ENCODE results near the gene SHH.

Gene SHH

GRCh38 chr7:155825336-155825735, 13.1 kb upstream of the SHH start:
- H3K27ac ChIP-seq = no peak overlapping the region
- no peak for TF ChIP-seq ZFX (IDR thresholded peaks at IDR 0.05; ENCODE audit: borderline replicate concordance)
- no peak for TF ChIP-seq CTCF (IDR thresholded peaks at IDR 0.05)

GRCh38 chr7:155824227-155824886, 12.1 kb upstream of the SHH start:
- no peak overlapping the region for H3K27ac ChIP-seq
- TF ChIP-seq ZFX (IDR thresholded peaks at IDR 0.05; ENCODE audit: borderline replicate concordance) (no peak), CTCF (IDR thresholded peaks at IDR 0.05) (no peak)

- H3K27ac ChIP-seq = no peak overlapping the region
- TF ChIP-seq CTCF (IDR thresholded peaks at IDR 0.05) (no peak), ZFX (IDR thresholded peaks at IDR 0.05; ENCODE audit: borderline replicate concordance) (no peak)
These were observed 9.6 kb upstream of the SHH start for GRCh38 chr7:155821851-155822250.

GRCh38 chr7:155820788-155821187, 8.5 kb upstream of the SHH start:
- no peak overlapping the region for H3K27ac ChIP-seq
- TF ChIP-seq ZFX (IDR thresholded peaks at IDR 0.05; ENCODE audit: borderline replicate concordance) (no peak), CTCF (IDR thresholded peaks at IDR 0.05) (no peak)

GRCh38 chr7:155820246-155820645, 8.0 kb upstream of the SHH start:
- H3K27ac ChIP-seq = no peak overlapping the region
- no peak for TF ChIP-seq ZFX (IDR thresholded peaks at IDR 0.05; ENCODE audit: borderline replicate concordance)
- no peak for TF ChIP-seq CTCF (IDR thresholded peaks at IDR 0.05)

- TF ChIP-seq ZFX (IDR thresholded peaks at IDR 0.05; ENCODE audit: borderline replicate concordance) (no peak), CTCF (IDR thresholded peaks at IDR 0.05) (no peak)
- no peak overlapping the region for H3K27ac ChIP-seq
These were observed 6.9 kb upstream of the SHH start for GRCh38 chr7:155819186-155819585.

- H3K27ac ChIP-seq = no peak overlapping the region
- TF ChIP-seq ZFX (IDR thresholded peaks at IDR 0.05; ENCODE audit: borderline replicate concordance) (no peak), CTCF (IDR thresholded peaks at IDR 0.05) (no peak)
These were observed 6.5 kb upstream of the SHH start for GRCh38 chr7:155818820-155819168.
